Islet of Langerhans (tissue), 1 donor: Measurements from ENCODE around the gene NLRP11.

Experiments used
- FAIRE-seq: peaks from one replicate; lab custom pipeline; 2011; peaks lifted over from hg19 to GRCh38; lab: Jason Lieb, UNC

NLRP11 gene

DNA sequence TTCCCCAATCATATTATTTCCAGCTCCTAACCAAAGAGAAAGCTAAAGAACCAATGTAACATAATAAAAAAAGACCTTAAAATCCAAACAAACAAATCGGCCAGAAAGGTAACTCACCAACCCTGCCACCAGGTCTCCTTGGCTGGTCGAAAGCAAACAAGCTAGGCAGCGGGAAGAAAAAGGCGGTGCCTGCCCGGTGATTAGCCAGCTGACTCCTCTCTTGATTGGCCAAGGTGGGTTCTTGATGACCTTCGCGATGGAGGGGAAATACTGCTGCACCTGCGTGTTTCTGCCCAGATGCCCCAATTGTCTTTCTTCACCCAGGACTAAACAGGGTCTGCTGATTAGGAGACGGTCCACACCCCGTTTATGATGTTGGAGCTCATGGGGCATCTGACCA is at the start of gene NLRP11:
NLRP11 (minus strand) TSS at position 154 of the 400 bp plus-strand sequence. CDS start 13,825 bp downstream, outside the sequence.
- no peak for FAIRE-seq

DNA sequence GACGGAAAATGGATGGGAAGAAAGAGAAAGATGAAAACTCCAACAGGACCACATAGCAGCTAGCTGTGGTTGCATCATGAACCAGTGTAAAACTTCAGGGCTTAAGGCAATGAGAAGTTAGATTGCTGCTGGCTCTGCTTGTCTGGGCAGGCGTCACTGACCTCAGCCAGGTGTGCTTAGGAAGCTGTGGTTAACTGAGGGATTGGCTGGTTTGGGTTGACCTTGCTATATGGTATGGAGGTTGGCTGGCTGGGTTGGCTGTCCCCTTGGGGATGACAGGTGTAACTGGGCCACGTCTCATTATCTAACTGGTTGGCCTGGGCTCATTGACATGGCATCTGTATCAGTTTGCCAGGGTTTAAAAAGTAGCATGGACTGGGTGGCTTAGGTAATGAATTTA is 45.4 kb upstream of the NLRP11 start:
- no peak for FAIRE-seq

DNA sequence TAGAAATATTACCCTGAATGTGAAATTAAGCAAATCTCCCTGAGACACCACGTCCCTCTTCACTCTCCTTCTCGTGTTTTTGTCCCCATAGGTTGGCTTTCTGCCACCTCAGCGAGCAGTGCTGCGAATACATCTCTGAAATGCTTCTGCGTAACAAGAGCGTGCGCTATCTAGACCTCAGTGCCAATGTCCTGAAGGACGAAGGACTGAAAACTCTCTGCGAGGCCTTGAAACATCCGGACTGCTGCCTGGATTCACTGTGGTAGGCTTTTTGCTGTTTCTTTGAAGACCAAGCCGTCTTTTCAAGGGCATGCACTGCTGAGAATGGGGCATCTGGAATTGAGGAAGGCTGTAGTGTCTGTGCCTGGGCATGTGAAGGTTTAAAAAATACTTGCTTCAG is 38.9 kb upstream of the NLRP11 start:
- no peak for FAIRE-seq

DNA sequence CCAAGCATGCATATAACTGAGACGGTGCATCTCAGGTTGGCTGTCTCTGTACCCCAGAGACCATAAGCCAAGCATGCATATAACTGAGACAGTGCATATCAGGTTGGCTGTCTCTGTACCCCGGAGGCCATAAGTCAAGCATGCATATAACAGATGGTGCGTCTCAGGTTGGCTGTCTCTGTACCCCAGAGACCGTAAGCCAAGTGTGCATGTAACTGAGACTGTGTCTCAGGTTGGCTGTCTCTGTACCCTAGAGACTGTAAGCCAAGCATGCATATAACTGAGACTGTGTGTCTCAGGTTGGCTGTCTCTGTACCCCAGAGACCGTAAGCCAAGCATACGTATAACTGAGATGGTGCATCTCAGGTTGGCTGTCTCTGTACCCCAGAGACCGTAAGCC is 35.3 kb upstream of the NLRP11 start:
- FAIRE-seq = no peak

DNA sequence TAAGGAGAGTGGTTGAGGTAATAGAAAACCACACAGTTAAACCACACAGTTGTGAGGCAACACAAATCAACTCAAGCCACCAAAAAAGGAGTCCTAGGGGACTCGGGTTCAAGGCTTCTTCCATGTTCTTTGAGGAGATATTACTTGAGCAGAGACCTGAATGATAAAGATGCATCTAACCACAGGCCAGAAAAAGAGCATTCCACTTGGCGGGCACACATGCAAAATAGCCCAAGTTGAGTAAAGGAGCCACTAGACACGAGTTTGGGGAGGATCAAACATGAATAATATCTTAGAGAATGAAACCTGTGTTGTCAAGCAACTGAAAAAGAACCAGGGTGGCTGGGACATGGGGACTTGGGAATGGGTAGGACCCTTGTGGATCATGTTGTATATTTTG is 34.7 kb upstream of the NLRP11 start:
- no peak for FAIRE-seq

DNA sequence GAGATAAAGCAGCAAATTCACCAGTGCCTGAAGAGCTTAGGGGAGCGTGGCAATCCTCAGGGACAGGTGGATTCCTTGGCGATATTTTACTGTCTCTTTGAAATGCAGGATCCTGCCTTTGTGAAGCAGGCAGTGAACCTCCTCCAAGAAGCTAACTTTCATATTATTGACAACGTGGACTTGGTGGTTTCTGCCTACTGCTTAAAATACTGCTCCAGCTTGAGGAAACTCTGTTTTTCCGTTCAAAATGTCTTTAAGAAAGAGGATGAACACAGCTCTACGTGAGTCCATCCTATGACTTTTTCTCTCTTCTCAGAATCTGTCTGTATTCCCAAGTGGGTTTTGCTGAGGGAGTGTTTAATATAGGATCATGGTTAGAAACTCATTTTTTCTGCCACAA is 27.2 kb upstream of the NLRP11 start:
- FAIRE-seq = no peak

DNA sequence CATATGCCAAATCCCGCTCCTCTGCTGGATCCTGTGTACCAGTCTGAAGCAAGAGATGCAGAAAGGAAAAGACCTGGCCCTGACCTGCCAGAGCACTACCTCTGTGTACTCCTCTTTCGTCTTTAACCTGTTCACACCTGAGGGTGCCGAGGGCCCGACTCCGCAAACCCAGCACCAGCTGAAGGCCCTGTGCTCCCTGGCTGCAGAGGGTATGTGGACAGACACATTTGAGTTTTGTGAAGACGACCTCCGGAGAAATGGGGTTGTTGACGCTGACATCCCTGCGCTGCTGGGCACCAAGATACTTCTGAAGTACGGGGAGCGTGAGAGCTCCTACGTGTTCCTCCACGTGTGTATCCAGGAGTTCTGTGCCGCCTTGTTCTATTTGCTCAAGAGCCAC is 26.6 kb upstream of the NLRP11 start:
- FAIRE-seq = no peak

DNA sequence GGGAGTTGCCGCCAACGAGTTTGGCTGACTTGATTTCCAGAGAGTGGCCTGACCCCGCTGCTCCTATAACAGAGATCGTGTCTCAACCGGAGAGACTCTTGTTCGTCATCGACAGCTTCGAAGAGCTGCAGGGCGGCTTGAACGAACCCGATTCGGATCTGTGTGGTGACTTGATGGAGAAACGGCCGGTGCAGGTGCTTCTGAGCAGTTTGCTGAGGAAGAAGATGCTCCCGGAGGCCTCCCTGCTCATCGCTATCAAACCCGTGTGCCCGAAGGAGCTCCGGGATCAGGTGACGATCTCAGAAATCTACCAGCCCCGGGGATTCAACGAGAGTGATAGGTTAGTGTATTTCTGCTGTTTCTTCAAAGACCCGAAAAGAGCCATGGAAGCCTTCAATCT is 26.2 kb upstream of the NLRP11 start:
- no peak for FAIRE-seq

DNA sequence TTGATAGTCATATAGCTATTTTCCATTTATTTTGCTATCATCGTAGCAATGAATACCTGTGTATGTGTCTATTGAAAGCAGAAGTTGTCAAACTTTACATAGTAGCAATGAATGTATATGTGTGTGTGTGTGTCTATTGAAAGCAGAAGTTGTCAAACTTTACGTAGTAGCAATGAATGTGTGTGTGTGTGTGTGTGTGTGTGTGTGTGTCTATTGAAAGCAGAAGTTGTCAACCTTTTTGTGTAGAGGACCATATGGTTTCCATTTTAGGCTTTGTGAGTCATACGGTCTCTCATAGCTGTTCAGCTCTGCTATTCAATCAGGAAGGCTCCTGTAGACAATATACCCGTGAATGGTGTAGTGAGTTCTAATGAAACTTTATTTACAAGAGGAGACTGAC is 25.4 kb upstream of the NLRP11 start:
- no peak for FAIRE-seq

DNA sequence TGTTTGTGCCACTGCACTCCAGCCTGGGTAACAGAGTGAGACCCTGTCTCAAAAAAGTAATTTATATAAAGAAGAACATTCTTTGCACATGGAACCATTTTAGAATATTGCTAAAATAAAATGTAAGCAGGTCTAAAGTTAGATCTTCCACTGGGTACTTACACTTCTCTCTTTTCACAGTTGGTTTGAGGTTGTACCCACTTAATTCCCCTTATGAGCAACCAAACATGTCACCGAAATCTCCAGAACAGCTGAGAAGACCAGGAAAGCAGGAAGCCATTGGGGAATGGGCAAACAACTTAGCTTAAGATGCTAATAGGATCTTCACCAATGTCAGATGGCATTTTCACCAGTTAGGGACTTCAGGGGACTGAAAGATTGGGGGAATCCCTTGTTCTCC is 23.4 kb upstream of the NLRP11 start:
- no peak for FAIRE-seq

DNA sequence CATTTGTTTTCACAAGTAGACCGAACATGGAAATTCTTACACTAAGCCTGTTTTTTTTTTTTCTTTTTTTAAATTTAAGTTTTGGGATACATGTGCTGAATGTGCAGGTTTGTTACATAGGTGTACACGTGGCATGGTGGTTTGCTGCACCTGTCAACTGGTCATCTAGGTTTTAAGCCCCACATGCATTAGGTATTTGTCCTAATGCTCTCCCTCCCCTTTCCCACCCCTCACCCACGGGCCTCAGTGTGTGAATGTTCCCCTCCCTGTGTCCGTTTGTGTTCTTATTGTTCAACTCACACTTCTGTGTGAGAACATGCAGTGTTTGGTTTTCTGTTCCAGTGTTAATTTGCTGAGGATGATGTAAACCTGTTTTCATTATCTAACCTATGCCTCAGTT is 7.1 kb upstream of the NLRP11 start:
- no peak for FAIRE-seq

DNA sequence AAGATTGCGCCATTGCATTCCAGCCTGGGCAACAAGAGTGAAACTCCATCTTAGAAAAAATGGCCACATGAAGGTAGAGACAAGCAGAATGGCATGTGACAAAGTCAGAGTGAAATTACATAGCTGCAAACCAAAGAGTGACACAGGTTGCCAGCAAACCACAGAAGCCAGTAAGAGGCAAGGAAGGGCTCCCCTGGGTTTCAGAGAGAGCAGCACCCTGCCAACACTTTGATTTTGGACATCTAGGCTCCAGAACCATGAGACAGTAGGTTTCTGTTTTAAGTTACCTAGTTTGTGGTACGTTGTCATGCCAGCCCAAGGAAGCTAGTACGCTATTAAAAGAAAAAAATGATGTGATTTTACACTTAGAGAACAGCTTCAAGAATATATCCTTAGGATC is 6.5 kb upstream of the NLRP11 start:
- no peak for FAIRE-seq

DNA sequence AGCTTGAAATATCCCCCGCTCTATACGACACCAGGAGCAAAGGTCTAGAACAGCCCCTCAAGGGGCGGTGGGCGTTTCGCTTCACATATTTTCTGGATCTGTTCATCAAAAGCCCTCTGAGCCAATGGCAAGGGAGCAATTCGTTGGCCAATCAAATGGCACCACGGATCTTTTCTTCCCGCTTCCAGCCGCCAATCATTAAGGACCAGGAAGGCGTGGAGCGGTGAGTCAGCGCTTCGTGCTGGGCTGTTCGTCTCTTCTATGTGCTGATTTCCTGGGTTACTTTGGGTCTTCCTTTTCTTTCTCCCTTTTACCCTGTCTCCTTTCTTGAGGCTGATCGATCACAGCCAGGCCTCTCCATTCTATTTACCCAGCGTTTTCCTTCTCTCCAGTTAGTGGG is 4.5 kb upstream of the NLRP11 start, which contains the start of gene NLRP4:
NLRP4 (plus strand) TSS at position 201 of the 400 bp plus-strand sequence. CDS start 15,541 bp downstream, outside the sequence.
- FAIRE-seq = no peak

DNA sequence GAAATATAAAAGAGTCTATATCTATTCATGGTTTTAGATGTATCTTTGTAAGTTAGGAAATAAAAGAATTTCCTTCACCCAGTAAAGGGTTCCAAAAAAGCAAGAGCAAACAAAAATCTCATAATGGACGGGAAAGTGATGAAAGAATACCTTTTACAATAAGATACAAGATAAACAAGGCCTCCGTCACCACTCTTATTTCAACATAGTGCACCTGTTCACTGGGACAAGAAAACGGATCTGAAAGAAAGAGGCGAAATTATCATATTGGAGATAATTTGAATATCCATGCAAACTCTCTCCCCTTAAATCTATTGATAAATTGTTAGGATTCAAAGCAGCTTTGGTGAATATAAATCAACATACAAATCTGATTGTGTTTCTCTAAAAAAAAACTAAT is 877 bp upstream of the NLRP11 start:
- FAIRE-seq = no peak

DNA sequence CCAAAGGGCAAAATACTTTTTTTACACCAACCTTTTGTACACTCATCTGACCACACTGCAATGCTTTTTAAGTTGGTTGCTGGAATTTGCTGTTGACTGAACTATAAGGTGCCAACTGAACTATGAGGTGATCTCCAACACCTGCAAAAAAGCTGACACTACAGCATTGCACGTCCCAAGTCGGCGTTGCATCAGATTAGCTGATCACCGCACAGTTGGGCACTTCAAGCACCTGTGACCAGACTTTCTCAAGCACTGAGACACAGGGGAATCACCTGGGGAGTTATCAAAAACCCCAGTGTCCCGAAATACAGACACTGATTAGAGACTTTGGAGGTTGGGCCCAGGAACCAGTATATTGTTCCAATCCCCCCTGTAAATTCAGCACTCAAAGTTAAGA is 1.1 kb downstream of the NLRP11 start:
- FAIRE-seq = no peak

DNA sequence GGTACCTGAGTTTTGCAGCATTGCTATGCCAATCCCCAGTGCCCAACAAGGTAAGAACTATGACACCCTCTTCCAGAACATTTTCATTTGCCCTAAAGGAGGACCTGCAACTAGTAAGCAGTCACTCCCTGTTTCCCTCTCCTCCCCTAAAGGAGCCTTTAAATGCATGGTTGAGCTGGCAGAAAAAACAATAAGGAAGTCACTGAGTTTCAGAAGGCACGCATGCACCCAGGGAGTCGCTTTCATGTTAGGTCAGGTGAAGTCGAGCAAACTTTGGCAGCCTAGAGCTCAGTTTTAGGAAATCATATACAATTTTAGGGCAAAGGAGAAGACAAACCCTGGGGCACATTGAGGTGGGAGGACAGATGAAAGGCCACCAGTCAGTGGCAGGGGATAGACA is 11.8 kb downstream of the NLRP11 start:
- no peak for FAIRE-seq

DNA sequence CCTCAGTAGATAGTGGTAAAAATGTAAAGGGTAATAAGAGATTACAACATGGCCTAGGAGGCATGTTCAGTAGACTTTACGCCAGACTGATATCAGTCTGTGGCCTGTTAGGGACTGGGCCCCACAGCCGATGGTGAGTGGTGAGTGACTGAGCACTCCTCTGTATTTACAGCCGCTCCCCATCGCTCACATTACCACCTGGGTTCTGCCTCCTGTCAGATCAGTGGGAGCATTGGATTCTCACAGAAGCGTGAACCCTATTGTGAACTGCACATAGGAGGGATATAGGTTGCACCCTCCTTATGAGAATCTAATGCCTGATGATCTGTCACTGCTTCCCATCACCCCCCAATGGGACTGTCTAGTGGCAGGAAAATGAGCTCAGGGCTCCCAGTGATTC is 17.9 kb downstream of the NLRP11 start:
- no peak for FAIRE-seq

DNA sequence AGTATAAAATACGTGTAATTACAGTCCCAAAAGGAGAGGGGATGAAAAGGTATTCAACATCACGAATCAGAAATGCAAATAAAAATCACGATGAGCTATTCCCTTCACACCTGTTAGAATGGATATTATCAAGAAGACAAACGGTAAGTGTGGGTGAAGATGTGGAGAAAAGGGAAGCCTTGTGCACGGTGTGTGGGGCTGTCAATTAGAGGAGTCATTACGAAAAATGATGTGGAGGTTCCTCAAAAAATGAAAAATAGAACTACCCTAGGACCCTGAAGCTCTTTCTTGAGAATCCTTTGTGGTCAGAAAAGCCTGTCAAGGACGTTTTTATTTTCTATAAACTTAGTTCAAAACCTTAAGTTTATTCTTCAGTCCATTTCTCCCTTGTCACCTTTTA is 19.4 kb downstream of the NLRP11 start:
- FAIRE-seq = no peak

DNA sequence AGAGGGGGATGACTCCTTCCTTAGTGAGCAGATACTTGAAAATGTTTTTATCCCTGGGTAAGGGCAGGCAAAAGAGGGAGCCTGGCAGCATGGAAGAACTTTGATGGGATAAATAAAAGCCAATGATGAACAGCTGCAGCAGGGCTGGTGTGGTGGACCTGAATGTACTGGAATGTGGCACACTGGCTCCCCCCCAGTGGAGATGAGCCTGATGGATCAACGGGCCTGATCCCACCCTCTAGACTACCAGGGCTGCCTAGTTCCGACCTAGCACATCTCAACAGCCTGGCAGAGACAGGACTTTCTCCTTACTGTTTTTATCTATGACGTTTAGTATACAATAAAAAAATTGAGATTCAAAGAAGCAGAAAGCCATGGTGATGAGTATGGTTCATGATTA is 20.5 kb downstream of the NLRP11 start:
- no peak for FAIRE-seq

DNA sequence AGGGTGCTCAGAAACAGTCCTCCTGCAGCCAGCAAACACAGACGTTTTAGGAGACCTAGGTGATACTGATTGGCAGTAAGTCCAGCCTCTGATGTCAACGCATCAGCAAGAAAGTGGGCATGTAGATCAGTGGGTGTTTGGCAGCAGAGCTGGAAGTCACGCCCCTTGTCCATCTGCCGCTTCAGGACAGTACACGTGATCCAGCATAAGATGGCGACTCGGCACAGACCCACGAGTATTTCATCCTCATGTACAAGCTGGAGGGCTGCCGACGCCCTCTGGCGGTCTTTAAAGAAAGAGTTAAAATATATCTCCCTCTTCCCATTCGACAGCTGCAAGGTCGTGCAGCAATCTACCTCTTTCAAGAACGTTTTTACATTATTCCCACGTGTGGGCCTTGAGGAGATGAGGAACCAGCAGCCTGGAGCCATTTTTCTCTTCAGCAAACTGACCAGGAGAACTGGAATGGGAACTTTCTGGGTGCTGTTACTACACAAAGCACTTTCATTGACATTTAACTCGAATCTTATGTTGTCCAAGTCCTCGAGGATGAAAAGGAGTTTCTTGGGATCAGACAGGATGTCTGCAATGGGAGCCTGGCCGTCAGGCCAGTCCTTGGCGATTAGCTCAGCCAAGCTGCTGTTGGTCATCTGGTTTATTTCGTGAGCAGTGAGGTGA is 22.3 kb downstream of the NLRP11 start:
- no peak for FAIRE-seq

DNA sequence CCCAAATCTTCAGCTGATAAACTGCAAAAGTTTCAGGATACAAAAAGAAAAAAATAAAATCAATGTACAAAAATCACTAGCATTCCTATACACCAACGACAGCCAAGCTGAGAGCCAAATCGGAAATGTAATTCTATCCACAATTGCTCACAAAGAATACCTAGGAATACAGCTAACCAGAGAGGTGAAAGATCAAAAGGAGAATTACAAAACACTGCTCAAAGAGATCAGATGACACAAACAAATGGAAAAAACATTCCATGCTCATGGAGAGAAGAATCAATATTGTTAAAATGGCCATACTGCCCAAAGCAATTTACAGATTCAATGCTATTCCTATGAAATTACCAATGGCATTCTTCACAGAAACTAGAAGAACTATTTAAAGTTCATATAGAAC is 29.5 kb downstream of the NLRP11 start:
- FAIRE-seq = no peak

DNA sequence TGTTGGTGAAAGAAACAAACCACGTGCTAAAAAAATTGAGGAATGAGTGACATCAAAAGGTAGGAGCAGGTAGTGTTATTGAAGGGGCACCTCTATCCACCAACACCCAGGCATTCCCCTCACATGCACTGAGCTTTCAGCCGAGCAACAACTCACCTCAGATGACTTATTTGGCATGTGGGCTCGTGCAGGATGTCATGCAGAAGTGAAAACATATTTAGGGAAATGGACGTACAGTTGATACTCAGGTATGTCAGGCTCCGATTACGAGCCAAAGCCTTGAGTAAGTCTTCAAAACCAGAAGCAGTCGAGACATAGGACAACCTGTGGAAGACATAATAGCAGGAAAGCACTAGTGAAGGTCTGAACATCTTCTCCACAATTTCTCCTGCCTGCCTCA is 30.4 kb downstream of the NLRP11 start:
- no peak for FAIRE-seq

DNA sequence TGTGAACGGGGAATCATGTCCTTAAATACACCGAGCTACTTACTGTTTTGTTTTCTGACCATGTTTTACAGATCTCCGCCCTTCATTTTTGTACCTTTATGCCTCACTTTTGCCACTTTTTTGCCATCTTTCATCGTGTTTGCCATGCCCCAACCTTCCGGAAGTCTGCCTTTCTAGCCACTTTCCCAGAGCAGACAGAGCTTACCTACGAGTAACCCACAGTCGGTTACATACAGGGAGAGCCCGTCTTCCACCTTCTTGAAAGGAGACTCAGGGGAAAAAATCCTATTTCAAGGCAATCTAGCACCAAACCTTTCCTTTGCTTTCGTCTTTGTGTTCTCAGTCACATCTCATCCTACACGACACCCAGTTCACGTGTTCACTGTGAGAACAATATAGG is 36.8 kb downstream of the NLRP11 start:
- no peak for FAIRE-seq

DNA sequence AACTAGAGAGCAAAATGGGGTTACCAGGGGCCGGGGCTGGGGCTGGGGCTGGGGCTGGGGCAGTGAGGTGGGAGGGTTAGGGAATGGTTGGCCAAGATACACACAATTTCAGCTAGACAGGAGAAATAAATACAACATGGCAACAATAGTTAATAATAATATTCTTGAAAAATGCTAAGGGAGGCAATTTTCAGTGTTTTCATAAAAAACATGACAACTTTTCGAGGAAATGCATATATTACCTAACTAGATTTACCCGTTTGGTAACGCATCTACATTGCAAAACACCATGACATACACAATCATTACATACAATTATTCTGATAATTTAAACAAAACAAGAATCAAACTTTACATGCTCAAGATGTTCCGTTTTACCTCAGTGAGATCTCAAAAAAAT is 50.7 kb downstream of the NLRP11 start:
- FAIRE-seq = no peak

DNA sequence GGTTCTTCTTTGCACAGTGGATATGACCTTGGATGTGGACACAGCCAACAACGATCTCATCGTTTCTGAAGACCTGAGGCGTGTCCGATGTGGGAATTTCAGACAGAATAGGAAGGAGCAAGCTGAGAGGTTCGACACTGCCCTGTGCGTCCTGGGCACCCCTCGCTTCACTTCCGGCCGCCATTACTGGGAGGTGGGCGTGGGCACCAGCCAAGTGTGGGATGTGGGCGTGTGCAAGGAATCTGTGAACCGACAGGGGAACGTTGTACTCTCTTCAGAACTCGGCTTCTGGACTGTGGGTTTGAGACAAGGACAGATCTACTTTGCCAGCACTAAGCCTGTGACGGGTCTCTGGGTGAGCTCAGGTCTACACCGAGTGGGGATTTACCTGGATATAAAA is 53.5 kb downstream of the NLRP11 start:
- no peak for FAIRE-seq
